GM19372 (cell line): Measurements from ENCODE around the gene IGF2BP3.
"Not testable (repeated sequence)": the region's sequence is repeated elsewhere in the genome, so short reads cannot be mapped to it uniquely, and the experiment has no call there.

Experiments
- ATAC-seq: cut with Tn5 transposase; IDR thresholded peaks from one replicate; pipeline ENCODE4 v1.9.1; 2021; ENCODE audit warnings: mild to moderate bottlenecking, low read depth, moderate library complexity; ENCODE audit not compliant: unreplicated experiment

Gene IGF2BP3

GRCh38 chr7:23431702-23432199 is 38.5 kb downstream of the IGF2BP3 start:
- ATAC-seq: no peak

- ATAC-seq: no peak
Measured at GRCh38 chr7:23430893-23431259, 39.4 kb downstream of the IGF2BP3 start.

- no peak for ATAC-seq
Measured at GRCh38 chr7:23426876-23427275, 43.4 kb downstream of the IGF2BP3 start.

DNA sequence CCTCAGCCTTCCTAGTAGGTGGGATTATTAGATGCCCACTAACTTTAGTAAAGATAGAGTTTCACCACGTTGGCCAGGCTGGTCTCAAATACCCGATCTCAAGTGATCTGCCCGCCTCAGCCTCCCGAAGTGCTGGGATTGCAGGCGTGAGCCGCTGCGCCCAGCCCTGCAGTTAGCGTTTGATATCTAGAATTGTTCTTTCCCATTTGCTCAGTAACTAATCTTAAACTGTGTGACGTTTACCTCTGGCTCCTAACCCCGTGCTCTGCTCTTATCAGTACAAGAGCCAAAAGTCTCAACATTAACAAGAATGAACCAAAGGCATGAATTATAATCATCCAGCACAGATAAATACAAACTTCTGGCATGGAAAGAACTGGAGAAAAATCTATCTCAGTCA is 47.4 kb downstream of the IGF2BP3 start:
- no peak for ATAC-seq

- no peak for ATAC-seq
Measured at GRCh38 chr7:23422384-23422783, 47.9 kb downstream of the IGF2BP3 start.

DNA sequence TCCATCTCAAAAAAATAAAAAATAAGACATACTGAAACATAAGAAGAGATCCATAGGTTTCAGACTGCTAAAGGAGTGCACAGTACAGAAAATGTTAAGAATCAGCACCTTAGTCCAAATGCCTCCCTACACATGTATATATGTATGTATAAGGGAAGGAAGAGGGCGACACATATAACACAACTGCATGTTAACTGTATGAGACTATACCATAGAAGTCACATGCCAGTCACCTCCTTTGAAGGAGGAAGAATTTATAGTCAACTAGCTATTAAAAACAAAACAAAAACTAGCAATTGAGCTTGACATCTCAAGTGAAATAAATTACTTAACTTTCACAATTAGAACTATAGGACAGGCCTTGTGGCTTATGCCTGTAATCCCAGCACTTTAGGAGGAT is 50.4 kb downstream of the IGF2BP3 start:
- ATAC-seq: no peak

- no peak for ATAC-seq
Measured at GRCh38 chr7:23419160-23419559, 51.1 kb downstream of the IGF2BP3 start.

- no peak for ATAC-seq
Measured at GRCh38 chr7:23418046-23418445, 52.2 kb downstream of the IGF2BP3 start.

DNA sequence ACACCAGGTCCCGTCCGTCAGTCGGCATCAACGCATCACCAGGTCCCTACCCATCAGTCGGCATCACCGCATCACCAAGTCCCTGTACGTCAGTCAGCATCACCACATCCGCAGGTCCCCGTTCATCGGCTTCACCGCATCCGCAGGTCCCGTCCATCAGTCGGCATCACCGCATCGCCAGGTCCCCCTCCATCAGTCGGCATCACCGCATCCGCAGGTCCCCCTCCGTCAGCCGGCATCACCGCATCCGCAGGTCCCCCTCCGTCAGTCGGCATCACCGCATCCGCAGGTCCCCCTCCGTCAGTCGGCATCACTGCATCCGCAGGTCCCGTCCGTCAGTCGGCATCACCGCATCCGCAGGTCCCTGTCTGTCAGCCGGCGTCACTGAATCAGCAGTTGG is 55.1 kb downstream of the IGF2BP3 start:
- no peak for ATAC-seq

- ATAC-seq: peak; percentile 87
Measured at GRCh38 chr7:23410446-23411183, 59.7 kb downstream of the IGF2BP3 start.

GRCh38 chr7:23406564-23406963 is 63.7 kb downstream of the IGF2BP3 start:
- ATAC-seq: not testable (repeated sequence)

DNA sequence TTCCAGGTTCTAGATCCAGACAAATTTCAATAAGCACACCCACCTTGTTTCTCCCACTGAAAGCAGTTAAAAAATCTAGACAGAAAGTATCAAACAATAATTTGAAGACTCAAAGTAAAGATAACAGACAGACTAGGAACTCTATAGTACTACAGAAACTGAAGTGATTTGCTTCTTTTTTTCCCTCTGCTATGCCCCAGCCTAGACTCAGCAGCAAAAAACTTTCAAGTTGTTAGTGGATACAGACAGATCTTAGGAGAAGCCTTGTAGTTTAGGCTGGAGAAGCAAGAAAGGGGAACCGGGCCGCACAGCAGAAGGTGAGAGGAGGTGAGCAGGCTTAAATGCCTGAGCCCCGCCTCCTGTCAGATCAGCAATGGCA is 65.1 kb downstream of the IGF2BP3 start:
- no peak for ATAC-seq

DNA sequence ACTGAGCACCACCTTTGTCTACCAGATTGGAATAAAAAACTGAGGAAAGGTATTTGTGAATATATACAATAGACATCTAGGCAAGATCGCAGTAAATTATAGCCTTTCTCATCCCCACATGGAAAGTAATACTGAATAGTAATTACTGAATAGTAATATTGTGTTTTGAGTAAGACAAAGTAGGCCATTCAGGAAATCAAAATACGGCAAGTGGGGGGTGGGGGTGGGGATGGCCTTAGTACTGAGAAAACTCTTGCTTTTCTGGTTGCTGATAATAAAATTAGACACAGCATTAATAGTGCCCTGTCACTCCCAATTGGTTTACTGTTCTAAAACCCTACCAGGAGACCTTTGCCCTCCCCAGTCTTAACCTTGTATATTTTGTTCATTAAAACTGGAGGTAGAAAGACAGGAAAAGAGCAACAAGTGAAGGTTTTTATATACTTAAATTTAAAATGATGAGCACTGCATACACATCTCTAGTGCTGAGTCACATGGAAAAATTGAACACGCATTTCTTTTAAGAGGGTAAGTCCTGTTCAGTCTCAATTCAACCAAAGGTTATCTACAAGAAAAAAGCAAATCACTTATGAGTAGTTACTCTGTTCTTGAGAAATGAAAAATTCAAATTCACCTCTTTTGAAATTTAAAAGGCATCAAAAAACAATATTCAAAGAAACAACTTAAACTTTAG is 65.6 kb downstream of the IGF2BP3 start:
- ATAC-seq: no peak

DNA sequence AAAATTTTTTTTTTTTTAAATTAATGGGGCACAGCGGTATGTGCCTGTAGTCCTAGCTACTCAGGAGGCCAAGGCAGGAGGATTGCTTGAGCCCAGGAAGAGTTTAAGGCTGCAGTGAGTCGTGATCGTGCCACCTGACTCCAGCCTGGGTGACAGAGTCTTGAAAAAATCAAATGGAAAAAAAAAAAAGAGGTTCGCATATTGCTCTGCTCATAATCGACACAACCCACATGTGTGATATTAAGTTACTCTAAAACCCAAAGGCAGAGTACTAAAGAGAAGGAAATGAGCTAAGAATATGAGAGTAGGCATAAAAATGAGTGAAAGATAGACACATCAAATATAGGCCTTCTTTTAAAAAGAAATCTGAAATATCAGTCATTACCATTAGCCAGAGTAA is 66.3 kb downstream of the IGF2BP3 start:
- ATAC-seq: no peak

DNA sequence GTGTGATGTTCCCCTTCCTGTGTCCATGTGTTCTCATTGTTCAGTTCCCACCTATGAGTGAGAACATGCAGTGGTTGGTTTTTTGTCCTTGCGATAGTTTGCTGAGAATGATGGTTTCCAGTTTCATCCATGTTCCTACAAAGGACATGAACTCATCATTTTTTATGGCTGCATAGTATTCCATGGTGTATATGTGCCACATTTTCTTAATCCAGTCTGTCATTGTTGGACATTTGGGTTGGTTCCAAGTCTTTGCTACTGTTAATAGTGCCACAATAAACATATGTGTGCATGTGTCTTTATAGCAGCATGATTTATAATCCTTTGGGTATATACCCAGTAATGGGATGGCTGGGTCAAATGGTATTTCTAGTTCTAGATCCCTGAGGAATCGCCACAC is 72.2 kb downstream of the IGF2BP3 start:
- not testable (repeated sequence) for ATAC-seq

DNA sequence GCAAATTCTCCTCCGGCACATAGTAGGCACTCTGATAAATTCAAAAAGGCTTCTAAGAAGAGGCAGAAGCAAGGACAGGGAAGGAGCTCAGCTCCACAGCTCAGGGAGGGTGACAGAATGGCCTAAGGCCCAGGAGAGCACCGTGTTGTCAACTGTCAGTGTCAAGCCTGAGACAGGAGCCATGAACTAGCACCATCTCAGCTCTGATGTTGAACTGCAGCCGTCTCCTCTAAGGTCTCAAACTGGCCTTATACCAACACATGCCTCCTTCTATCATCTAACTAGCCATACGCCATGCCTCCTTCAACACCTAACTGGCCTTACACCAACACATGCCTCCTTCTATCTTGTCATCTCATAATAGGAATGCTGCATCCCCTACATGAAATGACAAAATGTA is 73.0 kb downstream of the IGF2BP3 start:
- no peak for ATAC-seq

DNA sequence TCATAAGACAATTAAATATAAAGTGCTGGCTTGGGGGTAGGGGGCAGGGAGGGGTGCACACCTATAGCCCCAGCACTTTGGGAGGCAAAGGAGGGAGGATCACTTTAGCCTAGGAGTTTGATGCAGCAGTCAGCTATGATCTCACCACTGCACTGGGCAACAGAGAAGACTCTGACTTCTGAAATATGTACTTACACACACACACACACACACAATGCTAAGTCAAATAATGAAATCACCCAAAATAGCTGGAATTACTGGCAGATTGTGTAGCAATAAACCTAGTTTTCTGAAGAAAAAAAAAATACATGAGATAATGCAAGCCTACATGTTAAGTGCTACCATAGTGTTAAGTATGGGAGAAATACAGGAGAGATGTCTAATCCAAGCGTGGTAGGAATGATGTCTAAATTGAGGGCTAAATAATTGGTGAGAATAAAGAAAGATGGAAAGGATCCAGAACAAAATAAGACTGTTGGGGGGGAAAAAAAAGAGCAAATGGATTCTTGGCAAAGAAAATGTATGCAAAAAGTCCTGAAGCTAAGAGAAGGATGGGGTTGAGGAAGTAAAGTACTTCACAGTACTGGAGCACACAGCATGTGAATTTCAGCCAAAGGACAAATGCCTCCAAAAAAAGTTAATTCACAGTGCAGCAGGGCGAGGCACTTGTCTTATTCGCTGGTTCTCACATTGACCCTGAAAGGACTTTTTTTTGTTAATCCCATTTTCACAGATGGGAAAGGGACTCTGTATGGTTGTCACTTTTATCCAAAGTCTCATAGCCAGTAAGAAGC is 73.9 kb downstream of the IGF2BP3 start:
- ATAC-seq: no peak

DNA sequence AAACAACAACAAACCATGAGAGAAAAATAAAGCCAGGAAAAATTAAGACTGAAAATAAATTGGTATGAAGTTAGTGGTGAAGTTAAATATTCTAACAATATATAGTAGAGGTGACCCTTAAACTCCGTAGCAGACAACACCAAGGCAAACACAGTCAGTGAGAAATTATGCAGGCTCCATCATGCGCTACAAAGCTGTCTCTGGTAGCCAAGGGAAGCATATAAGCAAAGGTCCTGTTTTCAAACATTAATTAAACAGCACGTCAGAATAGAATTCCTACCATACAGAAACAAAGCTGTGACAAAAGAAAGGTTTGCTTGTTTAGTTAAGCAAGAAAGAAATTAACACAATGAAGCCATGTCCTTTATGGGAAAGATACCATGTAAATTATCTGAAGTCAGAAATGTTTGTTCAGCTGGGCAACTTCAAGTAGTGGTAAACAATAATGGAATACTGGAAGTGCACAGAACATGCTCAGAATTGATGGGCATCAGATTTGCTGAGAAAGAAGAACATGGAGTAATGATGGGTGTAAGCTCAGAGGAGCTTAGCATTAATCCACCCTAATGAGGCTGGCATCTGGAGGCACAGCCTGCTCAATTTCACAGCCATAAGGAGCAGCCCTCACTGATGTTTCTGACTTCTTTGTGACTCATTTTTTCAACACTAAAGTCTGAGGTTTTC is 75.7 kb downstream of the IGF2BP3 start:
- ATAC-seq: no peak

DNA sequence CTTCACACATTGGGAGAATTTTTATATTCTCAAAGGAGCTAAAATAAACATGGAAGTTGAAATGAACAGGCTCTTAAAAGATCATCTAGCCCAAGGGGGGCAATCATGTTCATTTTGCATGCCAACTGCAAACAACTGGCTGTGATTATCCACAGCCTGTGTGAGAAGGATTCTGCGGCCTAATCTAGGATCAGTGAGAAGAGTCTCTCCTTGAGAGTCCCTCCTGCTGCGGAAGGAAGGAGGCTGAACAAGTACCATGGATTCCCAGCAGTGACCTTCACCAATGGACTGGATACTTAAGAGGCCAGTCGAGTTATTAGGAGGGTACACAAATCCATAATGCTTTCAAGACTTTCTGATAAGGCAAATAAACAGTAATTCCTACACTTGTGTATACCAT is 76.7 kb downstream of the IGF2BP3 start:
- ATAC-seq: no peak

DNA sequence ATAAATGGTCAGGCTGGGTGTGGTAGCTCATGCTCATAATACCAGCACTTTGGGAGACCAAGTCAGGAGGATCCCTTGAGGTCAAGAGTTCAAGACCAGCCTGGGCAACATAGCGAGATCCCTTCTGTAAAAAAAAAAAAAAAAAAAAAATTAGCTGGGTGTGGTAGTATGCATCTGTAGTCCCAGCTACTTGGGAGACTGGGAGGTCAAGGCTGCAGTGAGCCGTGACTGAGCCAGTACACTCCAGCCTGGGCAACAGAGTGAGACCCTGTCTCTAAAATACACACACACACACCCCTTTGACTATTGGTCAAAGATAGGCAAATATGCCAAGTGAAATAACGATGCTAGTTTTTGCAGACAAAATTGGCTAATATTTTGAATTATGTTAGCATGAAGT is 80.6 kb downstream of the IGF2BP3 start:
- ATAC-seq: no peak

GRCh38 chr7:23387583-23387982 is 82.7 kb downstream of the IGF2BP3 start:
- ATAC-seq: no peak
